ENCODE results near the gene CPLANE1.
"Not testable (repeated sequence)": the region's sequence is repeated elsewhere in the genome, so short reads cannot be mapped to it uniquely, and the experiment has no call there.

CPLANE1 gene

GRCh38 chr5:37248970-37249814, at the start of gene CPLANE1:
Gene CPLANE1 (minus strand): TSS chr5:37249376. CDS start chr5:37247698, 1,678 bp downstream.
- peak; percentile 48 to 57 for DNase-seq (ENCODE audit: low read depth in 2 of 2)

DNA sequence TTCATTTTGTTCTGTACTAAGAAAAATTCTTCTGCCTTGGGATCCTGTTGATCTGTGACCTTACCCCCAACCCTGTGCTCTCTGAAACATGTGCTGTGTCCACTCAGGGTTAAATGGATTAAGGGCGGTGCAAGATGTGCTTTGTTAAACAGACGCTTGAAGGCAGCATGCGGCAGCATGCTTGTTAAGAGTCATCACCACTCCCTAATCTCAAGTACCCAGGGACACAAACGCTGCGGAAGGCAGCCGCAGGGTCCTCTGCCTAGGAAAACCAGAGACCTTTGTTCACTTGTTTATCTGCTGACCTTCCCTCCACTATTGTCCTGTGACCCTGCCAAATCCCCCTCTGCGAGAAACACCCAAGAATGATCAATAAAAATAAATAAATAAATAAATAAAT, 47.1 kb upstream of the CPLANE1 start:
- DNase-seq (ENCODE audit: low read depth in 2 of 2) = not testable (repeated sequence)

- DNase-seq (ENCODE audit: low read depth in 2 of 2) = no peak
These were observed 34.1 kb upstream of the CPLANE1 start for GRCh38 chr5:37283214-37283820.

DNA sequence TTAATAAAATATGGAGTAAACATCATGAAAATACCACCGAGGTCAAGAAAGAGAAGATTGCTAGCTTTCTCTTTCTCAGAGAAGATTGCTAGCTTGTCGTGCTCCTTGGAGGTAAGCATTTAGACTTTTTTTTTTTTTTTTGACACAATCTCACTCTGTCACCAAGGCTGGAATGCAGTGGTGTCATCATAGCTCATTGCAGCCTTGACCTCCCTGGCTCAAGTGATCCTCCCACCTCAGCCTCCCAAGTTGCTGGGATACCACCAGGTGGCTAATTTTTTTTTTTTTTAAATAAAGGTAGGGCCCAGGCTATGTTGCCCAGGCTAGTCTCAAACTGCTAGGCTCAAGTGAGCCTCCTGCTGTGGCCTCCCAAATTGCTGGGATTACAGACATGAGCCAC, 26.3 kb upstream of the CPLANE1 start:
- no peak for DNase-seq (ENCODE audit: low read depth in 2 of 2)

DNA sequence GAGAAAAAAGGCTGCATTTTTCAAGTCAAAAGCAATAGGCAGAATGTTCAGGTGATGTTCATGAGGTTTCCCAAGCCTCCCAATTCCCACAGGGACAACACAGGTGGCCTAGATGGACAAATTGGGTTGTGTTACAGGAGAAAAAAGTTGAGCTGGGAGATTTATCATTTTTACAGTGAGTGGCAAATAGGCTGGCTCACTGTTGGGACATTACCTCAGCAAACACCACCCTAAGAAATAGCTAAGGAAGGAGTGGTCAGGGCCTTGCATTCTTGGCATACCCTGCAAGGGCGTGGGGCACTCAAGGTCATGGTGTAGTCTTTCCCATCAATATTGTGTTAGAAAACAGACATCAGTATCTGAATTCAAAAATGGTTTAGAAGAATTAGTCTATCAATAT, 23.3 kb upstream of the CPLANE1 start:
- no peak for DNase-seq (ENCODE audit: low read depth in 2 of 2)

GRCh38 chr5:37268100-37268499, 18.9 kb upstream of the CPLANE1 start:
- DNase-seq (ENCODE audit: low read depth in 2 of 2) = not testable (repeated sequence)

DNA sequence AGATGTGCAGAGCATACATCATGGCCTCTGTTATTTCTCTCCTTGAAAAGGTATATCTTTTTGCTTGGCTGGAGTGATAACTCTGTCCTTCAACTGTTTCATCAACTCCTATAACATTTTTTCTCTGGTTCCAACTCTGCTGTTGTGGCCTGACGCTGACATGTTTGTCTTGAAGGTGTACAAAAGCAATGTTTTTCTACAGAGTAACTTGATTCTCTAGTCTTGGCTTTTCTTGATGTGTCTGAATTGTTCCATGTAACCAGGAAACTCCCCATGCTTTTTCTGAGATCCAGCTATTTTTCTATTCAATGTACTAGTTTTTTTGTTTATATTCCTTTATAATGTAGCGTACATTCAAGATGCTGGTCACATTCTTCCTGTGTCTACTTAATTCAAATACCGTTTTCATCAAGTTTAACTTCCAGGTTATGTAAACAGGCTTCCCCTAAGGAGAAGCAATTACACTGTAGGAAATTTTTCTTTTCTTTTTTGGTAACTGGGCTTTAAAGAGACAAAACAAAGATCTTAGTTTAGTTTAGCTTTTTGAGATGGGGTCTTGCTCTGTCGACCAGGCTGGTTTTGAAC, 6.7 kb upstream of the CPLANE1 start:
- DNase-seq (ENCODE audit: low read depth in 2 of 2) = no peak

DNA sequence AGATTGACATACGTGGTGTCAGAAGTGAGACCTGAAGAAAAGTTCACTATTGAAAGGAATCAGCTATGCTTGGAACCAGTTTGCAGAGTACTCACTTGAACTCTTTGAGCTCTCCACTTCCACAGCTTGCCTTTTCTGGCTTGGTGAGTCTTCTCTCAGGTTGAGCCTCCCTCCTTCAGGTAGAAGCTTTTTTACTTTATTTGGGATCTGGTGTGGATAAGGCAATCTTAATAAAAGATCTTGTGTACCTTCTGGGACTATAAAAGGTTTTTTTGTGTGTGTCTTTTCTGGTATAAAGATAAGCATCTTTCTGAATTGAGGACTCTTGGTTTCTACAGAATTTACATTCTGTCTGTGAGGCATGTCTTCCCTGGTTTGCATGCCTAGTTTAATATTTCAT, 5.4 kb upstream of the CPLANE1 start:
- no peak for DNase-seq (ENCODE audit: low read depth in 2 of 2)

GRCh38 chr5:37251665-37252064, 2.5 kb upstream of the CPLANE1 start:
- no peak for DNase-seq (ENCODE audit: low read depth in 2 of 2)

DNA sequence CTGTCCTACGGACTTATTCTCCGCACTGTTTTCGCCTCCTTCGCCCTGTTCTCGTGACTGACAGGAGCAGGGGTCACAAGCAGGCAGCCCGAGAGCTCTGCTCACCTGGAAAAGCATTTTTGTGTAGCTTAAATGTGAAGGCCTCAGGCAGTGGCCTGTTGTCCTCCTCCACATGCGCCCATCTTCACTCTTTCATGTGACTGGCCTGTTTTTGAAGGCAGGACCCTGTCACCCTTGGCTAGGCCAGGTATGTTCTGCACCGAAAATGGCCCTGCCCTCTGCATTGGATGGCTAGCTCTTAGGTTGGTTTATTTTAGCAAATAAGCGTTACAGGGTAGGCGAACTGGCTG, 614 bp upstream of the CPLANE1 start:
- no peak for DNase-seq (ENCODE audit: low read depth in 2 of 2)

DNA sequence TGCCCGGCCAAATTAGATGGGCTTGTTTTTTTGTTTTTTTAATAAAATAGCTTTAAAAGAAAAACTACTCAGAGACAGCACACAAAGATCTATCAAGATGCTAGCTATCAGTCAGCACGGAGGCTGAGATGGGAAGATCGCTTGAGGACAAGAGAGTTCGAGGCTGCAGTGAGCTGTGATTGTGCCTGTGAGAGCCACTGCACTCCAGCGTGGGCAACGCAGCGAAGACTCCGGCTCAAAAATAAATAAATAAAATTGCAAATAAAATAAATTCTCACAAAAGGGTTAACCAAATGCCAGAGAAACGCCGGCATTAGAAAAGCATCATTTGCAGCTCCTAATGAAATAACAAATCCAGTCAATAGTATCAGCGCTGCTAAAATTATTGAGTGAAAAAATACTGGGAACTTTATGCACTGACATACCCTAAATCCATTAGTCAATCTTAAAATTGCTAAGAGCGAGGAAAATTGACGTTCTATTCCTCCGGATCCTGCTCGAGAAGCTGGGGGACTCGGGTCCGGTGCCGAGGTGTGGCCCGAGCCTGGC, 681 bp downstream of the CPLANE1 start:
- no peak for DNase-seq (ENCODE audit: low read depth in 2 of 2)

DNA sequence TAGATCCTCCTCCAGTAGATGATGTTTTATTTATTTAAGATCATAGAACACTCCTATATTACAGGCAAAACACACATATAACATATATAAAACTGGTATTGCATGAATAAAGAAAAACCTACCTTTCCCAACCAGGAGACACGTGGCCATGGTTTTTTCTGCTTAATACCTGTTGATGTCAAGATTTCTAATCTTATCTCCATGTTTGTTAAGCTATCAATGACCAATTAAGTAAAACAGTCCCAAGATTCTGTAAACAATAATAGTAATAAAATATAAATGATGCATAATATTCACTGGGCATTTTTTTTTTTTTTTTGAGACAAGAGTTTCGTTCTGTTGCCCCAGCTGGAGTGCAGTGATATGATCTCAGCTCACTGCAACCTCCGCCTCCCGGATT, 1.7 kb downstream of the CPLANE1 start:
- DNase-seq (ENCODE audit: low read depth in 2 of 2) = no peak

GRCh38 chr5:37247036-37247435, 2.1 kb downstream of the CPLANE1 start:
- DNase-seq (ENCODE audit: low read depth in 2 of 2) = no peak

GRCh38 chr5:37234288-37234687, 14.9 kb downstream of the CPLANE1 start:
- DNase-seq (ENCODE audit: low read depth in 2 of 2) = no peak

GRCh38 chr5:37226377-37226776, 22.8 kb downstream of the CPLANE1 start:
- no peak for DNase-seq (ENCODE audit: low read depth in 2 of 2)

- no peak for DNase-seq (ENCODE audit: low read depth in 2 of 2)
These were observed 27.0 kb downstream of the CPLANE1 start for GRCh38 chr5:37222181-37222580.

DNA sequence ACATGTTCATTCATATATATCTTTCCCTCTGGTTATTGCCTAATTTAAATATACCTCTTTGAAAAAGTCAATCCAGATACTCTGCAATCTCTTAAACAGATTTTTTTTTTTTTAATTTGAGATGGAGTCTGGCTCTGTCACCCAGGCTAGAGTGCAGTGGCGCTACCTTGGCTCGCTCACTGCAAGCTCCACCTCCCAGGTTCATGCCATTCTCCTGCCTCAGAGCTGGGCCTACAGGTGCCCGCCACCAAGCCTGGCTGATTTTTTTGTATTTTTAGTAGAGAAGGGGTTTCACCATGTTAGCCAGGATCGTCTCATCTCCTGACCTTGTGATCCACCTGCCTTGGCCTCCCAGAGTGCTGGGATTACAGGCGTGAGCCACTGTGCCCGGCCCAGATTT, 28.8 kb downstream of the CPLANE1 start:
- not testable (repeated sequence) for DNase-seq (ENCODE audit: low read depth in 2 of 2)

DNA sequence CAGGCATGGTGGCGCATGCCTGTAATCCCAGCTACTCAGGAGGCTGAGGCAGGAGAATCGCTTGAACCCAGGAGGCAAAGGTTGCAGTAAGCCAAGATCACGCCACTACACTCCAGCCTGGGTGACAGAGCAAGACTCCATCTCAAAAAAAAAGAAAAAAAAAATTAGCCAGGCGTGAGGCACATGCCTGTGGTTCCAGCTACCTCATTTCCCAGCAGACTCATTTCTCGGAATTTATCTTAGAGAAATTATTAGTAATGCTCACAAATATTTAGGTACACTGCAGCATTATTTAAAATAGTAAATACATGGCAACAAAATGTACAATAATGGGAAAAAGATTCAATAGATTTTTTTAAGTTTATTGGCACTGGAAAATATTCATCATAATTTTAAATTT, 29.8 kb downstream of the CPLANE1 start:
- DNase-seq (ENCODE audit: low read depth in 2 of 2) = not testable (repeated sequence)

- DNase-seq (ENCODE audit: low read depth in 2 of 2) = no peak
These were observed 31.2 kb downstream of the CPLANE1 start for GRCh38 chr5:37217976-37218375.

- no peak for DNase-seq (ENCODE audit: low read depth in 2 of 2)
These were observed 34.6 kb downstream of the CPLANE1 start for GRCh38 chr5:37214550-37214949.

- no peak for DNase-seq (ENCODE audit: low read depth in 2 of 2)
These were observed 37.1 kb downstream of the CPLANE1 start for GRCh38 chr5:37212096-37212495.

- DNase-seq (ENCODE audit: low read depth in 2 of 2) = no peak
These were observed 37.5 kb downstream of the CPLANE1 start for GRCh38 chr5:37211661-37212060.

Measured in stimulated activated CD8-positive, alpha-beta memory T cell treated with anti-CD3 and anti-CD28 coated beads, Interleukin-15, amount 100 ng/mL, for 48 hours (primary cell).